GM20000 (cell line): Measurements from ENCODE around the gene PHF2.
"Not testable (repeated sequence)": the region's sequence is repeated elsewhere in the genome, so short reads cannot be mapped to it uniquely, and the experiment has no call there.

Experiments
- DNase-seq: peaks from one replicate; pipeline ENCODE4 v3.0.0; 2012; ENCODE audit warnings: low spot score
- TF ChIP-seq, protein P1 (sequence below): IDR thresholded peaks from 2 replicates; pipeline ENCODE4 v1.5.1; 2012; ENCODE audit warnings: mild to moderate bottlenecking, control low read depth; ENCODE audit errors: extremely low read depth, missing control alignments

PHF2 gene

GRCh38 chr9:93664549-93665120, 88.3 kb downstream of the PHF2 start:
- DNase-seq: no peak
- TF ChIP-seq, protein P1, sequence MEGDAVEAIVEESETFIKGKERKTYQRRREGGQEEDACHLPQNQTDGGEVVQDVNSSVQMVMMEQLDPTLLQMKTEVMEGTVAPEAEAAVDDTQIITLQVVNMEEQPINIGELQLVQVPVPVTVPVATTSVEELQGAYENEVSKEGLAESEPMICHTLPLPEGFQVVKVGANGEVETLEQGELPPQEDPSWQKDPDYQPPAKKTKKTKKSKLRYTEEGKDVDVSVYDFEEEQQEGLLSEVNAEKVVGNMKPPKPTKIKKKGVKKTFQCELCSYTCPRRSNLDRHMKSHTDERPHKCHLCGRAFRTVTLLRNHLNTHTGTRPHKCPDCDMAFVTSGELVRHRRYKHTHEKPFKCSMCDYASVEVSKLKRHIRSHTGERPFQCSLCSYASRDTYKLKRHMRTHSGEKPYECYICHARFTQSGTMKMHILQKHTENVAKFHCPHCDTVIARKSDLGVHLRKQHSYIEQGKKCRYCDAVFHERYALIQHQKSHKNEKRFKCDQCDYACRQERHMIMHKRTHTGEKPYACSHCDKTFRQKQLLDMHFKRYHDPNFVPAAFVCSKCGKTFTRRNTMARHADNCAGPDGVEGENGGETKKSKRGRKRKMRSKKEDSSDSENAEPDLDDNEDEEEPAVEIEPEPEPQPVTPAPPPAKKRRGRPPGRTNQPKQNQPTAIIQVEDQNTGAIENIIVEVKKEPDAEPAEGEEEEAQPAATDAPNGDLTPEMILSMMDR: no peak

GRCh38 chr9:93665128-93665636, 88.8 kb downstream of the PHF2 start:
- TF ChIP-seq, protein P1: no peak
- DNase-seq: no peak

- TF ChIP-seq, protein P1: no peak
- DNase-seq: no peak
Measured at GRCh38 chr9:93665637-93666438, 89.5 kb downstream of the PHF2 start.

DNA sequence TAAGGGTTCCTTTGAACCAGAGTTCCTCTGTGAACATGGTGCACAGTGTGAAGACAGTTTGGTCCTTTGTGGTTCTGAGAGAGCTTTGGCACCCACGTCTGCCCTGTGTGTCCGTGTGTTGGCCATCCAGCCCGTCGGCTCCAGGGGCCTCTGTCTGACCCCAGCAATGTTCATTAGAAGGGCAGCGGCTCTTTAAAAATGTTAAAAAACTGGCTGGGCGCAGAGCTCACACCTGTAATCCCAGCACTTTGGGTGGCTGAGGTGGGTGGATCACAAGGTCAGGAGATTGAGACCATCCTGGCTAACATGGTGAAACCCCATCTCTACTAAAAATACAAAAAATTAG, 90.0 kb downstream of the PHF2 start:
- DNase-seq: not testable (repeated sequence)

GRCh38 chr9:93667006-93667405, 90.6 kb downstream of the PHF2 start:
- no peak for DNase-seq
- TF ChIP-seq, protein P1: no peak

- TF ChIP-seq, protein P1: no peak
- DNase-seq: no peak
Measured at GRCh38 chr9:93667627-93668026, 91.2 kb downstream of the PHF2 start.

GRCh38 chr9:93668261-93668871, 92.0 kb downstream of the PHF2 start:
- no peak for DNase-seq
- TF ChIP-seq, protein P1: no peak
